SHP77 treated with DMSO at 0.1 percent for 48 hours (cell line): ENCODE data around the gene FTCD.
"Not testable (repeated sequence)": the region's sequence is repeated elsewhere in the genome, so short reads cannot be mapped to it uniquely, and the experiment has no call there.

ENCODE experiments used
- DNase-seq: peaks from one replicate; lab custom pipeline; 2025; lab: John Stamatoyannopoulos, UW

The FTCD gene

DNA sequence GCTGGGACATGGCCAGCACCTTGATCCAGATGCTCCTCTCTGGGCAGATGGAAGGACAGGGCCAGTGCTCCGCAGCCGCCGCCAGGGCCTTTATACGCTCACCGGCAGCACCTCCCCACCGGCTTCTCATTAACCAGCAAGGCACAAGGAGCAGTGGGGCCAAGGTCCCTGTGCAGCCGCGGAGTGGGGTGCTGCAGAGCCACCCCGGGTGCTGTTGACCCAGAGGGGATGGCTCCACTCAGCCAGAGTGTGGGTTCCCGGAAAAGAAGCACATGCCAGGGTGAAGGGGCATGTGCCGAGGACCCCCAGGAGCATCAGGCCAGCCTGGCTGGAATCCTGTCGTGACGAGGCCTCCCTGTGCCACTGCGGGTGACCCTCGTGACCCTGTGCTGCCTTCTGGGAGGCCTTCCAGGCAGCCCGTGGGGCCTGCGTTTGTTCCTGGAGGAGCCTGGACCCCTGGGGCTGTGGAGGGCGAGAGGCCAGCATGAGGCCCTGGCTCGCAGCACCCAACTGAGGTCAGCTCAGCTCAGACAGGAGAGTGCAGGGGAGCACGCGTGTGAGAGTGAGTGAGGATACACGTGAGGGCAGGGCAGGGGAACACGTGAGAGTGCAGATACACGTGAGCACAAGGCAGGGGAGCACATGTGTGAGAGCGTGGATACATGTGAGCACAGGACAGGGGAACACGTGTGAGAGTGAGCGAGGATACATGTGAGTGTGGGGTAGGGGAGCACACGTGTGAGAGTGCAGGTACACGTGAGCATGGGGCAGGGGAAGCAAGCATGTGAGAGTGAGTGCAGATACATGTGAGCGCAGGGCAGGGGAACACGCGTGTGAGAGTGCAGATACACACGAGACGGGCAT lies at the start of gene FTCD:
TSS of gene FTCD (minus strand) at position 66 of the 864 bp plus-strand sequence. CDS start at position 10, 56 bp downstream.
- no peak for DNase-seq

DNA sequence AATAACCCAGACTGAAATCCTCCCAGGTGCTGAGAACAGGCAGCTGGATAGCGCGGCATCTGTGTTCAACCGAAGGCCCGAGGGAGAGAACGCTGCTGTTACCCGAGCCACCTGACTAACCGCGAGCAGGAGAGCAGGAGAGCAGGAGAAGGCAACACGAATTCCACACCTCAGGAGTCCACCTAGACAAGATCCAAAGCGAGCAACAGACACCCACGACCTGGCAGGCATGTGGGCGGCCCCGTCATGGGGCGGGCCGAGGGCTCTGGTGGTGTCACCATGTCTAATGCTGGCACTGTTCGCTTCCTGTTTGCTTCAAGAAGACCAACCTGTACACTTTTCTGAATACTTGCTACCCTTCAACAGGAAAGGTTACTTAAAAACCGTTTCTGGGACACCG lies 49.8 kb upstream of the FTCD start:
- no peak for DNase-seq

DNA sequence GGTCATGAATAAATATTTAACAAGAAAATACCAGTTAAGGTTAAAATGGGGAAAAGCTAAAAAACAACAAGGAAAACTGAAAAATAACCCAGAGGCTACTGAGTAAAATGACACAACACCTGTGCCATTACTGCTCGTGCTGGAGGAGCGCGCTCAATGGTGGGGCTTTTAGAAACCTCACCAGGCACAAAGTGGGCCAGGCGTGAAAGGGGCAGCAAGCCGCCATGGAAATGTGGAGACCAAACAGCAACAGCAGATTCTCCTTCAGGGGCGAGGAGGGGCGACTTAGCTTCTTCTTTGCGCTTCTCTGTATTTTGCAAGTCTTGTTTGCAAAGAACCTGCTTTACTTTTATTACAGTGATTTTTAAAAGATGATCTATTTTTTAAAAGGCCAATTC lies 47.8 kb upstream of the FTCD start:
- no peak for DNase-seq

GRCh38 chr21:46202592-46203202 lies 47.3 kb upstream of the FTCD start:
- no peak for DNase-seq

- DNase-seq = not testable (repeated sequence)
These were observed 45.8 kb upstream of the FTCD start for GRCh38 chr21:46200877-46201803.

DNA sequence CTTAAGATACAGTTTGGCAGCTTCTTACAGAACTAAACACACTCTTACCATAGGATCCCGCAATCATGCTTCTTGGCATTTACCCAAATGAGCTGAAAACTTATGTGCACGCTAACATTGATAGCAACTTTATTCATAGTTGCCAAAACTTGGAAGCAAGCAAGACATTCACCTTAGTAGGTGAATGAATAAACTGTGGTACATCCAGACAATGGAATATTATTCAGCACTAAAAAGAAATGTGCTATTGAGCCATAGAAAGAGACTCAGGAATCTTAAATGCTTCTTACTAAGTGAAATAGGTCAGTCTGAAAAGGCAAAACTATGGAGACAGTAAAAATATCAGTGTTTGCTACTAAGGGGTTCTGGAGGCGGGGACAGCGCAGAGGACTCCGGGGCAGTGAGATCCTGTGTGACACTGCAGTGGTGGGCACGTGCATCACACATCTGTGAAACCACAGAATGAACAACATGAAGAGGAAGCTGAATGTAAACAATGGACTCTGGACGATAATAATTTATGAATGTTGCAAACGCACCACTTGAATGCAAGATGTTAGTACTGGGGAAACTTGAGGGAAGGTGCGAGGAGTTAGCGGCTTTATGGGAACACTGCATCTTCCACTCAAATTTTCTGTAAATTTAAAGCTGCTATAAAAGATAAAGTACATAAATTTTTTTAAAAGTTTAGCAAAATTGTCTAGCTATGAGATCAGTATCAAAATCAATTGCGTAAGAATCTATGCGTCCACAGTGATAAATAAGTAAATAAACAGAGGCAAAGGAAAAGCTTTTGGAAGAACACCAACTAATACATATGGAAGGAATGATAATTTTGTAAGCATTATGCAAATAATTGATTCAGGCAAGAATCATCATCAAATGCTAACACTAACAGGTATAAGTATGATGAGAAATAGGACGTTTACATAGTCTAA lies 44.3 kb upstream of the FTCD start:
- no peak for DNase-seq

DNA sequence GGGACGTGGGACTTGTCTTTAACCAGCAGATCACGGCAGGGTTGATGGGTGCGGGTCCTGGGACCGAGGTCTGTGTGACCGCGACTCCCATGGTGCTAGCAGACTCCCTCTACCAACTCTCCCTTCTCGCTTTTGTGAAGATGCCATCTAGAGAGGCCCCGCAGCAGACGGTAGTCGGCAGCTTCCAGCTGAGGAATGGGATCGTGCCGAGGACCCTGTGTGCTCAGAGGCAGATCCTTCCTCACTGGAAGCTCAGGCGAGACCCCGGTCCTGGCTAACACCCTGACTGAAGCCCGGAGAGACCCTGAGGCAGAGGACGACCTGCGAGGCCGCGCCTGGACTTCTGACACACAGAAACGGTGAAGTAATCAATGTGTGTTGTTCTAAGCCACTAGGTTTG lies 41.4 kb upstream of the FTCD start:
- no peak for DNase-seq

- no peak for DNase-seq
These were observed 40.3 kb upstream of the FTCD start for GRCh38 chr21:46195595-46196195.

DNA sequence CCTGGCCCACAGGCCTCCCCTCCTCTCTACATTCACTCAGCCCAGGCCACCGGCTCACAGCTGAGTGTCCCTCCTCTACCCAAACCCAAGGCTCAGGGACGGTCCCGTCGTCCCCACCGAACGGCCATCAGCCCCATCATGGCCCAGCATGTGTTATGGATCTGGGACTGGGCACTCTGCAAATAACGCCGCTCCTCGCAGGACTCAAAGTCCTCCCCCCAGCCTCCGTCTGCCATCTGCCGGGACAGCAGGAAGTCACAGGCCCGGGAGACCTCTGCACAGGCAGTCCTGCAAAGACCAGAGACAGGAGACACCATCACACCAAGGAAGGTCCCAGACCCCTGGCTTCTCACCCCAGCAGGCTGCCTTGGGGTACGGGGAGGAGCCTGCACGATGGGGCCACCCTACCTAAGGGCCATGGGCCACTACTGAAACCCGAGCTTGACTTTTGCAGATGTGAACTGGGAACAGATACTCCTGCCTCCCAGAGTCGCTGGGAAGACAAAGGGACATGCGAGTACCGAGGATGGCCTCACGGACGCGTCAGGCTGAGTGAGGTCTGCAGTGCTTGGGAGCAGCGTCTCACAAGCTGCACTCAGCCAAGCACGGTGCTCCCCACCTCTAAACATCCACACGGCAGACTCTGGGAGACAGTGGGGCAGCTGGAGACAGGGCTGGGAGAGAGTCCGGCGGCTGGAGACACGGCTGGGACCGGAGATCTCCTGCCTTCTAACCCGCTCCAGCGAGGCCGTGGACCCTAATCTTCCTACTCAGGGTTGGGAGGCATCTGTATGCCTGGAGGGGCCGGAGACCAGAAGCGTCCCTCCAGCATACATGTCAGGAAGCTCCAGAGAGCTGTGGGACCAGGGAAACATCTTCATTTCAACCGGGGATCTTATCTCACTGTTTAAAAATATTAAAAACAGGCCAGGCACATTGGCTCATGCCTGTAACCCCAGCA lies 39.3 kb upstream of the FTCD start:
- no peak for DNase-seq

- DNase-seq = no peak
These were observed 38.5 kb upstream of the FTCD start for GRCh38 chr21:46193829-46194373.

DNA sequence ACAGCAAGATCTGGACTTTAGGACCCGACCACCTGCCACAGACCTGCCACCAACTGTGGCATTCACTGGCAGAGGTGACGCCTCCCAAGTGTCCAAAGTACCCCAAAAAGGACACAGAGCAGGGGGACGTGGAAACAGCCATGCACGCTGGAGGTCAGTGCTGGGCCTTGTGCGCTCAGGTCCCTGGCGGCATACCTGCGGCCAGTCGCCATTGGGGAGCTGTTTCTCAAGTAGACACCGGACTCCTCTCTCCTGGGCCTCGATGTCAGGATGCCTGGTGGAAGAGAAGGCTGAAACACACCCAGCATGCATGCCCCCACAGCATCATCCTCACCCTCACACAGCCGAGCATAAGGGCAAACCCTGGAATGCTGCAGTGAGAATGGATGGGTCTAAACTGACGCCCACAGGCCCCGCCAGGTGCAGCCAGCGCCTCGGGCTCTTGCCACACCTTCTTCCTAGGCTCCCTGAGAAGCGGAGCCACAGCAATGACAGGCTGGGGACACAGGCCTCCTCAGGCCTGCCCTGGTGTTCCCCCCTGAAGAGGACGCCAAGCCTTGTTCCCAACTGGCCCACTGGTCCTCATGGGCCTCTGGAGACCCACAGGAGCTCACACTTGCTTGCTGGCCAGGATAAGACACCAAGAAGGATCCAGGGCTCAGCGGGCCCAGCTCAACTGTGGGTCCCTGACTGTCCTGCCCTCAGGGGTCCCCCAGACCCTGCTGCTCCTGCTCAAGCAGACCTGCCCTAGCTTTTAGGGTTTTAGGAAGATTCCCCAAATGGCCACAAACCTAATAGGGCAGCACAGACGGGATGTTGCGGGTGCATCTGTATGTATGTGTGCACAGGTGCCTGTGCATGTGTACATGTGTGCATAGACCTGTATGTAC lies 36.6 kb upstream of the FTCD start:
- DNase-seq = no peak

DNA sequence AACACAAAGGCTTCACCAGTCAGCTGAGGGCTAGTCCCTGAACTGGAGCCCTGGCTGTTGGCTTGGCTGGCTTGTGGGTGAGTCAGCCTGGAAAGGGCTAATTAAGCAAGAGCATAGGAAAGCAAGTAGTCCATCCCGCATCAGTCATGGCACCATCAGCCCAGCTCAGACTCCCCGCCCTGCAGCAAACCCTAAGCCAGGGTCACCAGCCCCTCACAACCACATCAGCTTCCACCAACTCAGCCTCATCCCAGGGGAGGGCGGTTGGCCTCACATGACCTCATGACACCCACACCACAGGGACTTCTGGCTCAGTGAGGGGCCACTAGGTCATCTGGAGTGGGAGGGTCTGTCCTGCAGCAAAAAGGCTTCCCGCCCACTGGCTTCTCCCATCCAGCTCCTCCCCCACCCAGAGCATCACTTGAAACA lies 35.9 kb upstream of the FTCD start:
- no peak for DNase-seq

DNA sequence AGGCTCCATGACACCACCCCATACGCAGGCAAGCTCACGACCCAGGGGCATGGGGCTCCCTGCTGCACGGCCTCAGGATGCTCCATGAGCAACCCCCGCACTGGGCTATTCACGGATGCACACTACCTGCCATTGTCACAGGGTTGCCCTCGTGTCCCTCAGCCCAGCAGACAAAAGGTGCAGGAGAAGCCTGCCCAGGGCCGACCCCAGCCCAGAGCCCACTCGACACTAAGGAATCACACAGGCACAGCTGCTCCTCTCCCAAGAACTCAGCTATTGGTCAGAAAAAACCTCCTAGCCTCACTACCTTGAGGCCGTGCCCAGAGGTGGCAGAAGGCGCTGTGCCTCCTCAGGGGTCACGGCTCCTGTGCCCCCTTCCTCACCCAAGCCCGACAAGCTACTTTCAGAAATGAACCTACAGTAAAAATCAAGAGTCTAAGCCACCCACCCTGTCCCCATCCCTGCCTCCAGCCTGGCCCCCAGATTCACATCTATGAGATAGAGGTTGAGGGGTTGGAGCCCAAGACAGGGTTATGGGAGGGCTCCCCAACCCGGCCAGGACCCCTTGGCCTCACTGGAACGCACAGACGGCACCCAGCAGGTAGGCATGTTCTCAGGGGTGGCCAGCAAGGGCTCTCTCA lies 35.2 kb upstream of the FTCD start:
- DNase-seq = no peak

GRCh38 chr21:46189959-46190490 lies 34.6 kb upstream of the FTCD start:
- DNase-seq = no peak

DNA sequence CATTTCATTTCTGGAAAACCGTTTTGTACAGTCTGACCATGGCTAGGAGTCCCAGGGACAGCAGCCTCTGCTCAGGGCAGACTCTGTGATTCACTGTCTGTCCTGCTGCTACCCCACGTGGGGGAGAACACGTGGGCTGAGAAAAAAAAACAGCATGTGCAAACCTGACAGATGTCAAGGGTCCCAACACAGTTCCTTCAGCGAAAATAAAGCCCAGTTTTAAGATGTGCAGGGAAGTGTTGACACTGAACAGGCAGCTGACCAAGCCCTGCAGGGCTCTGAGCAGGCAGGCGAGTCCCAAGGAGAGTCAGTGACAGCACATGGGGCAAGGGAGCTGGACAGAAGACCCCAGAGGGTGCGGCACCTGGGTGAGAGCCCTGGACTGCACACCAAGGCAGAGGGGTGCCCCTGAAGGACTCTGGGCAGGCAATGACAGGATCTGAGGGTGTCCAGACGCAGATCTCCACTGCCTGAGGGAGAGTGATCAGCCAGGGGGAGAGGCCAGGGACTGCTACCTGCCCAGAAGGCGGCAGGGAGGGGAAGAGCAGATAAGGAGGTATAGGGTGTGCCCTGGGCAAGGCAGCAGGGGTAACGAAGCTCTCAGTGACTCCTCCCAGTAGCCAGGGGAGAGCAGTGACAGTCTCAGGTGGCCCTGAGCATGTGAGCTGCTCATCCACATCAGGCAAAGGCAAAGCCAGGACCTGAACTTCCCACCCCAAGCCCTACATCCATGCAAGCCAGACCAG lies 34.0 kb upstream of the FTCD start:
- DNase-seq = no peak

DNA sequence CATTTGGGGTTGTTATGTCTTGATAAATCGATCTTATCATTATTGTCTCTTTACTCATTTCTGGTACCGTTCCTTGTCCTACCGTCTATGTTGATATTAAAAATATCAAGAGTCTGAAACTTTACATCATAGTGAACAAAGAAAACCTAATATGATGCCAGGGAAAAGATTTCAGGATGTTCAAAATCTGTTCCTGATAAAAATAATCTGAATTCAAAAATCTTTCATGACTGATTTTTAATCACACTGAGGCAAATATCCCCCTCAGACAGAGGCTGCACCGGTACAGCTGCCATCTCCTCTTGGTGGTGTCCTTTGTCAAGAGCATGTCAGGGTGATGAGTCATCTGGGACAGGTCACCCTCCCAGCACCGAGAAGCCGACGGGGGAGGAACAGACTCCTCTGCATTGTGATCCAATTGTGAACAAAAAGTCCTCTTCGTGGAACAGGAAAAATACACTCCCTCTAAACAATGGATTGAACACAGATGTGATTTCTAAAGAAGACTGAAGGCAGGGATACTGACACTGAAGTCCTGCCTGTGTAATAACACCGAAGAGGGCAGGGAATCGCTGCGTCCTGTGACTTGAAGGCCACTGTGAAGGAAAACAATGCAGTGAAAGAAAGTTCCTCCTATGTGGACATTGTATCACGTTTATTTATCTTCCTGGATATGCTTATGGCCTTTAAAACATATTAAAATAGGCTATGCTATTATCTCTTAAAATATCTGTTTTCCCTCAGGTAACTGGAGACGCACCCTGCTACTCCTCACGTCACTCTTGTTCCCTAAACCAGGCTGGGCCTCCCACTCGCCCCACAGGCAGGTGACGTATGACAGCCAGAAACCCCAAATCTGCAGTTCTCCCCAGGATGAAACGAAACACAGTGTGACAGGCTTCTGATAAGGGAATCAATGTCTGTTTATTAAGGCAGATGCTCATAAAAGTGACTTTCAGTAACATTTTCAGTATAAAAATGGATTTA lies 33.1 kb upstream of the FTCD start:
- peak; percentile 57 for DNase-seq
